DMS53 treated with DMSO at 0.1 percent for 48 hours (cell line): Measurements from ENCODE around the gene CELF4.

ENCODE experiments used
- DNase-seq: peaks from one replicate; lab custom pipeline; 2025; ENCODE audit not compliant: unreplicated experiment; lab: John Stamatoyannopoulos, UW

CELF4 gene

DNA sequence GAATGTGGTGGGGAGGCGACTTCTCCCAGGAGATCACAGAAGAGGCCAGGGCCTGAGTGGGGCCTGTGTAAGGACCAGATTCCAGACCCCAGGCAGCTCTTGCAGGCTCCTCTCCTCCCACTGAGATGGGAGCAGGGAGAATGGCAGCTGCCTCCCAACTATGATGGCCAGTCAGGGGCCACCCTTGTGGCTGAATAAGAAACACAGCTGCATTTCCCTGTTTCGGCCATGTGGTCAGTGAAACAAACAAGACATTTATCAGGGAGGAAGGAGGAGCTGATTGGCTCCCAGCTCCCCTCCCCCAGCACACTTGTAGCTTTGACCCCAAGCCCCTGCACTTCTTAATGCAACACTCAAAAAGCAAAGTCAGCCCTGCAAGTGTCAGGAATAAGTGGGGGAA, 143.5 kb downstream of the CELF4 start:
- DNase-seq: no peak

DNA sequence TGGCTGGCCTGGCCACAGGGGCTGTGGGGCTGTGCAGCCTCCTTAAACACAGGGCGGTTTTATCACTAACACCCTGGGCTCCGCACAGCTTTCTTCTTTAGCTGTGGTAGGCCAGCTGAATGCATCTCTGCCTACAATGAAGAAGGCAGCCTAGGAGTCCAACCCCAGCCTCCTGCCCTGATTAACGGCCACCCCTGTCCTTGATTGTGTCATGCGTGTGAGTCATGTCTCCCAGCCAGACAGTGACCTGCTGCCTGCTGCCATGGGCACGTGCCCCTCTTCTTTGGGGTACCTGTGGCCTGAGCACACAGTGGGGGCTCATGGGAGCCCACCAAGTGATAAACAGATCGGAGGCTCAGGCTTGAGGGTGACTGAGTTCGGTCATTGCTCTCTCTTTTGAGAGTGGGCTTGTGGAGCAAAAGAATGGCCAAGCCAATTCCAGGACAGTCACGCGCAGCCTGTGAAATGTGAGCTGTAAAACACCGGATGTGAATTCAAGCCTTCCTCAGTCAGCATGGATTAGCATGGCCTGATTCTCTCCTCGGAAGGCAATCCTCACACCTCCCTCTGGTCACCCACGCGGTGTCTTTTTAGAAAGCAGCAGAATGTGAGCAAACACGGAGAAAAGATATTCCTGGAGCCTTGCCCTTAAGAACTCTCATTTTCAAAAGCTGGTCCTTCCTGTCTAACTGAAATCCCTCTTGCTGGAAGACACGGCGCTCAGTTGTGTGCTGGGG, 144.1 kb downstream of the CELF4 start:
- no peak for DNase-seq

DNA sequence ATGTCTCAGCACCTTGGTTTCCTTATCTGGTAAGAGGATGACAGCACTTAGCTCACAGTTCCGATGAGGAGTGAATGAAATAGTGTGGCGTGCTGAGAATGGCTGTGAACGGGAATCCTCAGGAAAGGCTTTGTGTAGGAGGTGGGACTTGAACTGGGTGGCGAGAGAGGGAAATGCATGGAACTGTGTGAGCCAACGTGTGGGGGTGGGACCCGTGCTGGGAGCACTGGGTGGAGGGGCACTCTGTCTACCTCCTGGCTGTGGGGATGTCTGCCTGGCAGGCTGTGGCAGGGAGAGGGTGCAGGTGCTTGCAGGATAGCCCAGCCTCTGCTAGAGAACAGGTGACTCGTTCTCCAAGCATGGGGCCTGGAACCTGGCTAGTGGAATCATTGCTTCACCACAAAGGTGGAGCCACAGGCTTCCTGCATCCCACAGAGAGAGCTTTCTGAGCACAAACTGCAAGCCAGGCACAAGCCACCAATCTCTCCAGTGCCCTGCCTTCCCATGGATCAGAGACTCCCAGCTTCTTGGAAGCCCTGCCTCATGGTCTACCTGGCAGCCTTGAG, 145.2 kb downstream of the CELF4 start:
- no peak for DNase-seq

DNA sequence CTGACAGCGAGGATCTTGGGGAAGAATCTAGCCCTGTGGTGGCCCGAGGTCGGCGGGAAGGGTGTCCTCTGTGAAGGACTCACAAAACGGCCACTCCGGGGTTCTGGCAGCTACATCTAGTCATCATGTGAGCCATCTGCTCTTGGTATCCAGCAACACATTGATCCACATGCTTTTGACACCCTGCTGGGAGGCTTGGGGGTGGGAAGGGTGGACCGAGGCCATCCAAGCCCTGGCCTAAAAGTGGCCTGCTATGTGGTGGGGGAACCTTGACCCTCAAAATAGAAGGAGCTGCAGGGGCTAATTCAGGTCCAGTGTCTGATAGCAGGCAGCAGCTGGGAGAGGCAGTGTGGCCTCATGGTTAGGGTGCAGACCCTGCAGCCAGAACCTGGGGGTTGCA, 145.7 kb downstream of the CELF4 start:
- DNase-seq: no peak

DNA sequence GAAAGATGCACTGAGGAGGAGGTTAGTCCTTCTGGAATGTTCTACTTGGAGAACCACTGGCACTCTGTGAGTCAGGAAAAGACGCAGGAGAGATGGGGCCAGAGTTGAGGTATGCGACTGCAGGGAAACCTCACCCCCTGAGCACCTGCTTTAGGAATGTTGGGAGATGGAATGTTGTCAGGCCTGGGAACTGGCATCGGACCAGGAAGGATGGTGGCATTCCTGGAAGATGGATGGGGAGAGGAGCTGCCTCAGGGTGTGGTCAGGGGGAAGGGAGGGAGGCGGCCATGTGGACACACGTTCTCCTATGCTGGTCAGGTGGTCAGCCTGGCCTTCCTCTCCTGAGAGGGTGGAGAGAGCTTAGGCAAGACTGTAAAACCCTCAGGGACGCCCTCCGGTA, 146.3 kb downstream of the CELF4 start:
- no peak for DNase-seq

GRCh38 chr18:37414816-37415215, 150.8 kb downstream of the CELF4 start:
- no peak for DNase-seq

- DNase-seq: no peak
Measured at GRCh38 chr18:37412829-37413228, 152.8 kb downstream of the CELF4 start.

DNA sequence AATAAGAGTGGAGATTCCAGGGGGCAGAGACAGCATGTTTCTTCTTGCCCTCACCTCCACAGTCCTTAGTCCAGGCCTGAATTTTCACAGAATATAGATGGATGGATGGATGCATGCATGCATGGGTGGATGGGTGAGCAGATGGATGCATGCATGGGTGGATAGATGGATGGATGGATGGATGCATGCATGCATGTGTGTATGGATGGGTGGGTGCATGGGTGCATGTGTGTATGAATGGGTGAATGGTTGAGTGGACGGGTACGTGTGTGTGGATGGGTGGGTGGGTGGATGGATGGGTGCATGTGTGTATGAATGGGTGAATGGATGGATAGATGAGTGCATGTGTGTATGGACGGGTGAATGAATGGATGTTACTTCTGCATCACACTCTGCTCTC, 153.3 kb downstream of the CELF4 start:
- DNase-seq: no peak

DNA sequence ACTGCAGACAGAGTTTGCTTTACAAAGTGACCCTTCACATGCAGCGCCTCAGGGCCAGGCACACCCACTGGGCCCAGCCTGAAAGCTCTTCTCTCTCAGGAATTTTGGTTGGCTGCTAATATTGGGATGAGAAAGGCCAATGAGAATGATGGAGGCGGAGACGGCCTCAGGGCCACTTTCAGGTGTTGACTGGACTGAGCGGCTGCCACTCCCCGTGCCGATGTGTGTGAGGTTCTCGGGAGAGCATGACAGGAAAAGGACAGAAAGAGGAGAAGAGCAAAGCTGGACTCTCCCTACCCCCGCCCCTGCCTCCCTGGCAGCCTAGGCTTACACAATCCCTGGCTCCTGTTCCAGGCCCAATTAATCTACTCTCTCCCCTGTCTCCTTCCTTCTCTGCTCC, 155.7 kb downstream of the CELF4 start:
- no peak for DNase-seq

GRCh38 chr18:37408676-37409265, 156.8 kb downstream of the CELF4 start:
- no peak for DNase-seq

GRCh38 chr18:37407571-37407970, 158.0 kb downstream of the CELF4 start:
- DNase-seq: no peak

DNA sequence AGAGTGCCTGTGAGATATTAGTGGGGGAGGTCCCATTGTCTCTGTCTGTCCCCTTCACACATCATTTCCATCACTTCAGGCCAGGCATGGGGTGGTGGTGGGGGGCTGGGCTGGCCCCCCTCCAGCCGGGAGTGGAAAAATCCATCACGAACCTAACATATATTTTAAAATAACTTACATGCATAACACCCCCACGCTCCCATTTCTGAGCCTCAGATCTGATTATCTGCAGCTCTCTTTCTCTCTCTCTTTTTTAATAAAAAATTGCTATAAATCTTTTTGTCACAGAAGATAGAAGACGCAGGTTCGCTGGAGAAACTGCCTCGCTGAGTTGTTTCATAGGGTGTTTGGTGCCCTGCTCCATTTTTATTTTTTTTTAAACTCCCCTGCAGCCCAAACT, 159.8 kb downstream of the CELF4 start:
- no peak for DNase-seq

- DNase-seq: no peak
Measured at GRCh38 chr18:37405229-37405628, 160.4 kb downstream of the CELF4 start.

DNA sequence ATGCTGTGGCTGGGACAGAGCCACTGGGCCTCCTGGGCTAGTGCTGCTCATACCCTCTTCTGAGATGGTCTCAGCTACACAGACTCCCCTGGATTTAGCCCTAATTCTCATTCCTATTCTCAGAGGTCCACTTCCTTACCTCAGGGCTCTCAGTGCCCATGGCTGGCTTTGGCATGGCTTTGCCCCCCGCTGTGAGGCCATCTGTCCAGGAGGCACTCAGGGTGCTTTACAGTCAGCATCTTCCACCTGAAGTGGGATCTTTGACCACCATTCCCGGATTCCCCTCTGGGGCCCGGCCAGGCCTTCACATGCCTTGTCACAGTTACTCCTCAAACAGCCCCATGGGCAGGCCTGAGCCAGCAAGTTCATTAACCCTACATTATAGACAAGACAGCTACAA, 161.8 kb downstream of the CELF4 start:
- DNase-seq: no peak

DNA sequence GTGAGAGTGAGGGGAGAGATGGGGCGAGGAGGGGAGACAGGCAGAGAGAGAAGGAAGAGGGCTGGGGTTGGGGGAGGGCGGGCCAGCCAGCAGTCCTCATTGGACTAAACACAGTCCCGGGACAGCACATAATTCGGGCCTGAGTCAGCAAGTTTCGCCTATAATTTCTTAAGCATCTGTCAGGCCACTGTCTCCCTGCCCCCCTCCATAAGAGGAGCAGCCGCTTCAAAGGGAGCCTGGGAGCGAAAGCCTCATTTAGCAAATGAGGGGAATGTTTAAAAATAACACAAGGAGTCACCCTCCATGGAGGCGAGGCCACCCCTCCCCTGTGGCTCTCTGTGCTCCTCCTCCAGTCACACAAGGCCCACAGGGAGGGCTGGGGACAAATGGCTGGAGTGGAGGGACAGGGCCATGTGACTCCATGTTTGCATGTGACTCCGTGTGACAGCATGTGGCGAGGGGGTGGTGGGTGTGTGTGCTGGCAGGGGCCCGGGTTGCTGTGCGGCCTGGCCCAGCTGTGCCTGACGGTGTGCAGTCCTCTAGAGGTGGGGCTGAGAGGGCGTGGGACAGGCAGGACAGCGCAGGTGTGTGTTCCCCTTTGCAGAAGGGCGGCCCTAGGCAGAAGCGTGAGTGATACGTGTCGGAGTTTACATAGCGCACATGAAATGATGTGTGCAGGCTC, 162.4 kb downstream of the CELF4 start:
- DNase-seq: no peak

DNA sequence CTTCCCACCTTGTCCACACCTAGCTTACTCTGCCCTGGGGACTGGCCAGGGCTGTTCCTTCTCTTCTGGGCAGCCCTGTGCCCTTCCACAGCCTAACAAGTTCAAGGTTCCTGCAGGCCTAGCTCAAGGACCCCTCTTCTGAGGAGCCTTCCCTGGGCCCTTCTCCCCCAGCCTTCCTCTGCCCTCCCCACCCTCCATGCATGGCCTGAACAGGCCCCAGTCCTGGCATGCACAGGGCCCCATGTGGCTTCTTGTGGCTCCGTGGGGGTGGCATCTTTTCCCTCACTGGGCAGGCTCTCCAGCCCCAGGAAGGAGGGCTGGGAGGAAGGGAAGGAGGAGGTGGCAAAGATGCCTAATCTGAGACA, 162.9 kb downstream of the CELF4 start:
- DNase-seq: no peak

- no peak for DNase-seq
Measured at GRCh38 chr18:37400802-37401201, 164.8 kb downstream of the CELF4 start.

GRCh38 chr18:37398248-37398920, 167.2 kb downstream of the CELF4 start:
- DNase-seq: no peak

GRCh38 chr18:37397814-37398213, 167.8 kb downstream of the CELF4 start:
- no peak for DNase-seq

DNA sequence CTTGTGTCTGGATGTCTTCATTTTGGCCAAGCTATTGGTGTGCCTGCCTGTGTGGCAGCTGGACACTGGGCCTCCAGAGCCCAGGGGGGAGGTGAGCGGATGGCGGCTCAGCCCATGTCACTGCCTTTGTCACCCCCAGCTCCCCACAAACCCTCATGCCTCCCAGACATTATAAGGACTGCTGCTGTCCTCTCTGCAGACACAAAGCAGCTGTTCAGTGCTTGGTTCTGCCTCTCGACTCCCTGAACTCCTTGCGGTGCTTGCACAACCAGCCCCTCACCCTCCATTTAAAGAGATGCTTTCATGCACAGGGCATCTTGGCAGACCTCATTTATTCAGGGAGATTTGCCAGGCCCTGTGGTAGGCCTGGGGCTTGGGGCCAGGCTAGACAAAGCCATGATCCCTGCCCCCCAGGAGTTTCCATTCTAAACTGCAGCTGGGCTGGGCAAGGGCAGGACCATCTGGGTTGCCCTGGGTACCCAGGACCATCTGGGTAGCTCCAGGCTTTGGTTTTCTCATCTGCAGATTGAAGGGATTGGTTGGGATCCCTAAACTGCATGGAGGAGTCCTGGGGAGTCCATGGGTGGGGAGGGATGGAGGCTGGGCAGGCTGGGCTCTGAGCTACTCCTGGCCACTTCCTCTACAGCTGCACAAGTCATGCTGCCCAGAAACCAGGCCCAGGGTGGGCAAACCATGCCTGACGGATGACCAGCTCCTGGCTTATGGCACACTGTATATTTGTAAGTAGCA, 168.5 kb downstream of the CELF4 start:
- DNase-seq: no peak

DNA sequence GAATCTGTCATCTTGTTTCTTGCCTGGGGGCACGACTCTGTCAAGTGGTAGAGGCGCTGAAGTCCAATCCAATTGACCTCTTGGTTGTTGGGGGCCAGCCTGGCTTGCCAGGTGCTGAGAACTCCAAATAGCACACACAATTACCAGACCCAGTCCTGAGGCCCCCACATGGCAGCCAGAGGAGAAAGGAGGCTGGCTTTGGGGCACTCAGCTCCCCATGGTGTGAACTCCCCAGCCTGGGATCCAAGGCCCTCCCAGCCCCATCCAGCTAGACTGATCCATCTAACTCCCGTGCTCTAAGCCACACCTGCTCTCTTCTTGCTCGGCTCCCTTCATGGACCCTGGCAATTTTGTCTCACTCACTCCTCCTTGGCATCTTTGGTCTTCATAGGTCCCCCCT, 170.0 kb downstream of the CELF4 start:
- no peak for DNase-seq
